Measurements from ENCODE around the gene CREB5. TPM values are rescaled to one million over a fixed set of nuclear protein-coding genes. Genes with fewer than 3 reads are reported as not detected.

Gene CREB5
- total and polyA plus RNA-seq, 2 donors (not counting 3 experiments of a cell fraction or from before 2014, with no cell fraction given): 19.6 to 28.4 TPM

GRCh38 chr7:28542410-28542809, 130.1 kb downstream of the CREB5 start:
- CTCF ChIA-PET: no interaction called here
- DNase-seq (ENCODE audit: low read depth, low spot score): no peak
- no peak overlapping the region for H2AFZ ChIP-seq (ENCODE audit: low read depth, low read length)
- POLR2A ChIA-PET: no interaction called here
- H3K9me1 ChIP-seq (replicated peaks; ENCODE audit: control insufficient read depth, extremely low read depth, insufficient read depth, low read length): no peaks in the 10 kb centered on the region
- dilution Hi-C loops (cut with MboI; ENCODE audit: extremely low pct_ligation_motif_present, low sequenced_read_pairs) (no loop called here), intact Hi-C loops (cut with micrococcal nuclease) (no loop called here)
- H3K79me2 ChIP-seq (ENCODE audit: control insufficient read depth, insufficient read depth, low read length): no peaks in the 10 kb centered on the region
- peaks cover 8 to 11% of the 10 kb centered on the region in 2 experiments for H3K27me3 ChIP-seq (ENCODE audit: control insufficient read depth in 2 of 2, insufficient read depth in 2 of 2, low read length in 2 of 2)
- no TSS peak for BruUV-seq (replicated peaks)
- no peak overlapping the region for H3K4me2 ChIP-seq (ENCODE audit: insufficient read depth, low read length)
- H4K20me1 ChIP-seq (replicated peaks; ENCODE audit: control insufficient read depth, extremely low read depth, insufficient read depth, low read length): no peaks in the 10 kb centered on the region
- H3K4me1 ChIP-seq (ENCODE audit: control insufficient read depth, extremely low read depth, insufficient read depth, low read length): no peaks in the 10 kb centered on the region
- no peak overlapping the region for H3K4me3 ChIP-seq (replicated peaks in 1 of 3; ENCODE audit: insufficient read depth in 1 of 3, low read depth in 1 of 3, low read length in 3 of 3)
- no peak overlapping the region for H3K27ac ChIP-seq (ENCODE audit: insufficient read depth, low read depth, low read length)
- no peak for TF ChIP-seq POLR2AphosphoS5 (IDR thresholded peaks at IDR 0.05; ENCODE audit: insufficient read depth, low read depth, low read length)
- TF ChIP-seq FOS (IDR thresholded peaks at IDR 0.05; ENCODE audit: borderline replicate concordance, insufficient read depth, low read length): no peak
- no peak for TF ChIP-seq CTCF (IDR thresholded peaks at IDR 0.05; ENCODE audit: extremely low read depth in 1 of 2, insufficient read depth in 1 of 2, low read depth in 1 of 2, low read length in 2 of 2)
- no peak for TF ChIP-seq GATA2 (IDR thresholded peaks at IDR 0.05; ENCODE audit: insufficient read depth, insufficient read length, low read depth, low read length)
- no peak for TF ChIP-seq MYC (IDR thresholded peaks at IDR 0.05; ENCODE audit: low read depth, low read length)
- TF ChIP-seq MAX (IDR thresholded peaks at IDR 0.05; ENCODE audit: insufficient read depth, insufficient read length): no peak
- TF ChIP-seq EZH2 (IDR thresholded peaks at IDR 0.05; ENCODE audit: borderline replicate concordance, low read depth, low read length, severe bottlenecking): no peak
- TF ChIP-seq POLR2A (IDR thresholded peaks at IDR 0.05; ENCODE audit: low read depth, low read length): no peak
- FAIRE-seq: no peak
- no peak overlapping the region for H3K9ac ChIP-seq (replicated peaks; ENCODE audit: extremely low read depth, insufficient read depth, low read length)
- H3K36me3 ChIP-seq (ENCODE audit: control insufficient read depth in 2 of 2, extremely low read depth in 1 of 2, insufficient read depth in 2 of 2, low read length in 2 of 2): no peaks in the 10 kb centered on the region
- no peaks in the 10 kb centered on the region for H3K9me3 ChIP-seq (replicated peaks; ENCODE audit: control insufficient read depth, insufficient read depth, low read length)

All from endothelial cell of umbilical vein (primary cell).